Measurements from ENCODE around the gene SPG7. TPM values are rescaled to one million over a fixed set of nuclear protein-coding genes. Genes with fewer than 3 reads are reported as not detected.

SPG7 gene
- total RNA-seq, 4 donors from 2014 or later: 58.8 to 94.3 (median 83.3) TPM

GRCh38 chr16:89561142-89561883, 53.1 kb downstream of the SPG7 start:
- Histone ChIP-seq H3K36me3 (peaks cover 21 to 53% (median 52%) of the 10 kb centered on the region in 4 donors), H3K27me3 (peaks cover 0 to 4% (median 0%) of the 10 kb centered on the region in 4 donors), H3K27ac (replicated peaks in 1 of 4) (peak overlapping the region; percentile 94 to 99 (median 98)), H3K9me3 (no peaks in the 10 kb centered on the region), H3K4me1 (peaks cover 50 to 82% (median 75%) of the 10 kb centered on the region in 4 donors), H3K4me3 (peak overlapping the region; percentile 75 to 98 (median 82))
- WGBS: 29% methylated on average over 12 of the region's 58 CpGs
- DNase-seq (ENCODE audit: extremely low spot score): no peak
- TF ChIP-seq CTCF (IDR thresholded peaks at IDR 0.05): no peak
- no peak for TF ChIP-seq POLR2A (IDR thresholded peaks at IDR 0.05; ENCODE audit: low read depth)
- no peak for TF ChIP-seq EP300 (IDR thresholded peaks at IDR 0.05)
- no peak for TF ChIP-seq POLR2AphosphoS5 (IDR thresholded peaks at IDR 0.05)
- intact Hi-C loops (cut with DNase I): loop anchor here (5.0 kb wide), 1 partner anchor 234 kb away; no protein-coding TSS in a partner anchor

DNA sequence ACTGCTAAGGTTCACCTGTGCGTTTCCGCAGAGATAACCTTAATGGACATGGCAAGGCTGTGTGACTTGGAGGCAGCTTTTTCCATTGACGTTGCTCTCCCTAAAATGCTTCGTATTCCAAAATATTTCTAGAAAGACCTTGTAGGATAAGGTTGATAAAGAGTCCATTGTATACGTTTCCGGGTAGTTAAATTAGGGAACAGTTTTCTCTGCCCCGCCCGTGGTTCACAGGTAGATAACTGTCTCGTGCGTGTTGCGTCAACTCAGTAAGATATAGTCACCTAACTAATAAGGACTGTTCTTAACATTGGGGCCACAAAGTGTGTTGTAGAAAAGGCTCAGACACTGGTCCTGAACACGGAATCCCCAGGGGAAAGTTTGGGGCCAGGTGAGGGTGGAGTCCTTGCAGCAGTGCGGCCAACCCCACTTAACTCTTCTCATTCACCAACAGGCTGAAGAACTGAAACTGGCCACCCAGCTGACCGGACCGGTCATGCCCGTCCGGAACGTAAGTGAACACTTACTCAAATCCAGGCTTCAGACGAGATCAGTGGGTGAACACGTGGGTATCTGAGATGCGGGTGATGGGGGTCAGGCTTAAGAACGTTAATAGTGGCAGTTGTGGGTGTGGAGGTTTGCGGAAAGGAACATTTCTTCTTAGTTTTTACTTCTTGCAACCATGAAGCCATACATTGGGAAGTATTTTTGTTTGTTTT, 53.8 kb downstream of the SPG7 start:
- Histone ChIP-seq H3K27ac (replicated peaks in 1 of 4) (peak overlapping the region; percentile 94 to 99 (median 98)), H3K27me3 (peaks cover 0 to 4% (median 0%) of the 10 kb centered on the region in 4 donors), H3K4me3 (peak overlapping the region; percentile 75 to 98 (median 82)), H3K4me1 (peaks cover 51 to 82% (median 72%) of the 10 kb centered on the region in 4 donors), H3K9me3 (no peaks in the 10 kb centered on the region), H3K36me3 (peaks cover 21 to 46% (median 45%) of the 10 kb centered on the region in 4 donors)
- DNase-seq (ENCODE audit: extremely low spot score): no peak
- no peak for TF ChIP-seq POLR2A (IDR thresholded peaks at IDR 0.05; ENCODE audit: low read depth)
- no peak for TF ChIP-seq CTCF (IDR thresholded peaks at IDR 0.05)
- no peak for TF ChIP-seq POLR2AphosphoS5 (IDR thresholded peaks at IDR 0.05)
- TF ChIP-seq EP300 (IDR thresholded peaks at IDR 0.05): no peak
- intact Hi-C loops (cut with DNase I): loop anchor here (5.0 kb wide), 1 partner anchor 235 kb away; no protein-coding TSS in a partner anchor
- 67% methylated on average over 23 of the region's 23 CpGs for WGBS

GRCh38 chr16:89562939-89563338, 54.7 kb downstream of the SPG7 start:
- H3K36me3 ChIP-seq: peaks cover 21 to 41% (median 40%) of the 10 kb centered on the region in 4 donors
- H3K9me3 ChIP-seq: no peaks in the 10 kb centered on the region
- no peak overlapping the region for H3K4me3 ChIP-seq
- H3K4me1 ChIP-seq: peaks cover 51 to 73% (median 64%) of the 10 kb centered on the region in 4 donors
- 79% methylated on average over 12 of the region's 12 CpGs for WGBS
- TF ChIP-seq POLR2A (IDR thresholded peaks at IDR 0.05; ENCODE audit: low read depth) (no peak), POLR2AphosphoS5 (IDR thresholded peaks at IDR 0.05) (no peak), CTCF (IDR thresholded peaks at IDR 0.05) (no peak), EP300 (IDR thresholded peaks at IDR 0.05) (no peak)
- intact Hi-C loops (cut with DNase I): loop anchor here (5.0 kb wide), 1 partner anchor 236 kb away; no protein-coding TSS in a partner anchor
- no peak for DNase-seq (ENCODE audit: extremely low spot score)
- peaks cover 0 to 4% (median 0%) of the 10 kb centered on the region in 4 donors for H3K27me3 ChIP-seq
- no peak overlapping the region for H3K27ac ChIP-seq (replicated peaks in 1 of 4)

DNA sequence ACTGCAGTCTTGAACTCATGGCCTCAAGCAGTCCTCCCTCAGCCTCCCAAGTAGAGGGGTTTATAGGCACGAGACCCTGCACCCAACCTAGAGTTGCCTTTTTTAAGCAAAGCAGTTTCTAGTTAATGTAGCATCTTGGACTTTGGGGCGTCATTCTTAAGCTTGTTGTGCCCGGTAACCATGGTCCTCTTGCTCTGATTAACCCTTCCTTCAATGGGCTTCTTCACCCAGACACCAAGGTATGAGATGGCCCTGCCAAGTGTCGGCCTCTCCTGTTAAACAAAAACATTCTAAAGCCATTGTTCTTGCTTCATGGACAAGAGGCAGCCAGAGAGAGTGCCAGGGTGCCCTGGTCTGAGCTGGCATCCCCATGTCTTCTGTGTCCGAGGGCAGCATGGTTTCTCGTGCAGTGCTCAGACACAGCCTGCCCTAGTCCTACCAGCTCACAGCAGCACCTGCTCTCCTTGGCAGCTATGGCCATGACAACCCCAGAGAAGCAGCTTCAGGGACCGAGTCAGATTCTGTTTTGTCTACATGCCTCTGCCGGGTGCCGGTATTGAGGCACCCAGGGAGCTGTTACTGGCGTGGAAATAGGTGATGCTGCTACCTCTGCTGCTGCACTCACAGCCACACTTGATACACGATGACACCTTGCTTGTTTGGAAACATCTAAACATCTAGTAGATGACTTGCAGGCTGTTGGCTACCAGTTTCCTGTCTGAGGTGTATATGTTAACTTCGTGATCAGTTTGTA, 55.6 kb downstream of the SPG7 start:
- peaks cover 0 to 8% (median 2%) of the 10 kb centered on the region in 4 donors for H3K27me3 ChIP-seq
- peaks cover 51 to 68% (median 64%) of the 10 kb centered on the region in 4 donors for H3K4me1 ChIP-seq
- H3K4me3 ChIP-seq: no peak overlapping the region
- no peaks in the 10 kb centered on the region for H3K9me3 ChIP-seq
- DNase-seq (ENCODE audit: extremely low spot score): no peak
- H3K36me3 ChIP-seq: peaks cover 21 to 41% (median 39%) of the 10 kb centered on the region in 4 donors
- intact Hi-C loops (cut with DNase I): loop anchor here (5.0 kb wide), 1 partner anchor 237 kb away; no protein-coding TSS in a partner anchor
- WGBS: 45% methylated on average over 7 of the region's 12 CpGs
- TF ChIP-seq CTCF (IDR thresholded peaks at IDR 0.05) (no peak), POLR2A (IDR thresholded peaks at IDR 0.05; ENCODE audit: low read depth) (no peak), POLR2AphosphoS5 (IDR thresholded peaks at IDR 0.05) (no peak), EP300 (IDR thresholded peaks at IDR 0.05) (no peak)
- no peak overlapping the region for H3K27ac ChIP-seq (replicated peaks in 1 of 4)
